Right ventricle myocardium inferior (tissue), 1 donor: ENCODE measurements around the gene USP11. TPM values are rescaled to one million over a fixed set of nuclear protein-coding genes. Genes with fewer than 3 reads are reported as not detected.

Source experiments
- ATAC-seq: fragments of 200-7000 bp; cut with Tn5 transposase; one replicate; pipeline ENCODE4 v1.9.1; 2020; ENCODE audit warnings: mild to moderate bottlenecking, moderate library complexity
- DNase-seq: peaks from one replicate; pipeline ENCODE4 v3.0.0; 2021; ENCODE audit errors: missing footprints
- intact Hi-C: fragments of 100-400 bp; cut with DNase I; formaldehyde crosslinking; loops from one replicate; pipeline ENCODE4 v1.11.0; 2022
- total RNA-seq: library from RNA; stranded (reverse); fragmentation: NEBNext Ultra II Directional; extraction: Animal tissue kit (Norgen Biotek cat#: 25700); gene quantifications from one replicate; pipeline ENCODE4 v1.2.1, GENCODE V29; 2021
- donor health status: DM: no; HTN: yes; CAD: no; lungs with severe emphysema.

Gene USP11
- total RNA-seq, 1 donor from 2014 or later: 31.5 TPM

DNA sequence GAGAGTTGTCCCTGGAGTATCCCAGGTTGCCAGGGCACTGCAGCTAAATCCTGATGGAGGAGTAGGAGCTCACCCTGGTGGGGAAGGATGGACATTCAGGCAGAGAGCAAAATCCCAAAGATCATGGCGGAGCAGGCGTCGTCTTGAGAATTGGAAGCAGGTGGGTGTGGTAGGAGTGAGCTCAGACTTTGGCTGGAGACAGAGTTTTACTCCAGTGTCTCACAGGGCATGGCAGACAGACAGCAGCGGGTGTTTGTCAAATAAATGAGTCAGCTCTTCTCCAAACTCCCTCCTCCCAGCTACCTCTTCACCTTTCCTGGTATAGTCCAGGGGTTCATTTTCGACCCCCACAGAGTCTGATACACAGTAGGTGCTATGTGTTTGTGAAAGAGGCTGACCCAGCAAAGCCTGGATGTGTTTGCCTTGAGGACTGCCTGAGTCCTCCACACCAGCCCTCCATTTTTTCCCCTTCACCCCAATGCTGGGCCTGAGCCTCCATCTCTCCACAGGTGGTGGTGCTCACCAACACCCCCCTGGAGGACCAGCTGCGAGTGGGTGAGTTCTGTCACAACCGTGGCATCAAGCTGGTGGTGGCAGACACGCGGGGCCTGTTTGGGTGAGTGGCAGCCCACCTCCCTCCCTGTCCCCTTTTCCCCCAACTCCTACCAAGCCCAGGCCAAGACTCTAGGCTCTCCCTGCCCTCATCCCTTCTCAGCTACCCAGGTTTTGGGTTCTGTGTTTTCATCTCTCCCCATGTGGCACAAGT, 32.2 kb upstream of the USP11 start:
- ATAC-seq (peak; percentile 69), DNase-seq (no peak)
- intact Hi-C loops: no loop called here

DNA sequence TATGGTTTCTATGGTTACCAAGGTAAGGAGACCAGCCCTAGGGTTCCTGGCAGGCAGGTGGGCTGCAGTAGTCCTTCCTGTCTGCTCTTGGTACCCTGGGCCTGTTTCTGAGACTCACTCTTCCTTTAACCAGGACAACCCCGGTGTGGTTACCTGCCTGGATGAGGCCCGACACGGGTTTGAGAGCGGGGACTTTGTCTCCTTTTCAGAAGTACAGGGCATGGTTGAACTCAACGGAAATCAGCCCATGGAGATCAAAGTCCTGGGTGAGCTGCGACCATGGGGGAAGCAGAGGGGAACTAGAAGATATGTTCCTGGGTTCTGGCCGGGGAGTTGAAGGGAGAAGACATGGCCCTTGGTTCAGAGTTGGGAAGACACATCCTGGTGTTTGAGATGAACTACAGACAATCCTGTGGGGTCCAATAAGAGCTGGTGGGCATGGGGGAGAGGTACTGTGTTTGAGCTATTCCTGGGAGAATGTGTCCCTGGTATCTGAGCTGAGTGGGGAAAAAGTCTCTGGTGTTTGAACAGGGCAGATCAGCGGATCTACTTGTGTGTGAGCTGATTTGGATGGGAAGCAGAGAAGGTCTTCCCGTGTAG, 31.4 kb upstream of the USP11 start:
- intact Hi-C loops: no loop called here

DNA sequence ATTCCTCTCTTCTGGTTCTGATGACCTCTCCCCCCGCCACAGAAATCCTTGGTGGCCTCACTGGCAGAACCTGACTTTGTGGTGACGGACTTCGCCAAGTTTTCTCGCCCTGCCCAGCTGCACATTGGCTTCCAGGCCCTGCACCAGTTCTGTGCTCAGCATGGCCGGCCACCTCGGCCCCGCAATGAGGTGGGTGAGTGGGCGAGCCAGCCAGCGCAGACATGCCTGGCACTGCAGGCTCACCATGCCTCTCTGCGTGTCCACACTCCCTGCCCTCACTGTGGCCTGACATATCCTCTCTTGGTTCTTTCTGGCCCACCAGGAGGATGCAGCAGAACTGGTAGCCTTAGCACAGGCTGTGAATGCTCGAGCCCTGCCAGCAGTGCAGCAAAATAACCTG, 30.5 kb upstream of the USP11 start:
- DNase-seq (no peak), ATAC-seq (no peak)
- intact Hi-C loops: no loop called here

More for the DNA sequence above, 31.4 kb upstream of the USP11 start:
- DNase-seq: no peak
- ATAC-seq: no peak

DNA sequence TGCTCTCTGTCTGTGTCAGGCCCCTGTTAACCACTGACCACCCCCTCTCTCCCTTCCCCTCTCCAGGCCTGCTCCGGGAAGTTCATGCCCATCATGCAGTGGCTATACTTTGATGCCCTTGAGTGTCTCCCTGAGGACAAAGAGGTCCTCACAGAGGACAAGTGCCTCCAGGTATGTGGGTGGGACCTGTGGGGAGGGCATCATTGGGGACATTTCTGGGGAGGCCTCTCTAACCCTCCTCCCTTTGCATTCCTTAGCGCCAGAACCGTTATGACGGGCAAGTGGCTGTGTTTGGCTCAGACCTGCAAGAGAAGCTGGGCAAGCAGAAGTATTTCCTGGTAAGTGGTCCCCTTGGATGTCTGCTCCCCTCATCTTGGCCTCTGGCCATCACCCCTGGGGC, 29.9 kb upstream of the USP11 start:
- DNase-seq (no peak), ATAC-seq (no peak)
- intact Hi-C loops: no loop called here

DNA sequence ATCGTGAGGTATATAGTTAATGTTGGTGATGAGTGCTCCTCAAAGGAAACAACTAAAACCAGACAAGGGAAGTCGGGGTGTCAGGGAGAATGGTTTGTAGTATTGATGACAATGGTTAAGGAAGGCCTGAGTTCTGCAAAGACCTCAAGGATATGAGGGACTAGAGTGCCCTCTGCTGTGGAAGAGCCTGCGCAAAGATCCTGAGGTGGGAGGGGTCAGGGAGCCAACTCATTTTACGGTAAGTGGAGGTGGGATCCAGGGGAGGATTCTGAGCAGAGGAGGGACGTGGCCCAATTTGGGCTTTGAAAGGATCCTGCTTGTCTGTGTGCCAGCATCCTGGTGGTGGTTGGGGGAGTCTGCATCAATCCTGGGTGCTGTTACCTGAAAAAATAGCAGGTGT, 27.8 kb upstream of the USP11 start:
- ATAC-seq: no peak
- DNase-seq: no peak
- intact Hi-C loops: no loop called here

DNA sequence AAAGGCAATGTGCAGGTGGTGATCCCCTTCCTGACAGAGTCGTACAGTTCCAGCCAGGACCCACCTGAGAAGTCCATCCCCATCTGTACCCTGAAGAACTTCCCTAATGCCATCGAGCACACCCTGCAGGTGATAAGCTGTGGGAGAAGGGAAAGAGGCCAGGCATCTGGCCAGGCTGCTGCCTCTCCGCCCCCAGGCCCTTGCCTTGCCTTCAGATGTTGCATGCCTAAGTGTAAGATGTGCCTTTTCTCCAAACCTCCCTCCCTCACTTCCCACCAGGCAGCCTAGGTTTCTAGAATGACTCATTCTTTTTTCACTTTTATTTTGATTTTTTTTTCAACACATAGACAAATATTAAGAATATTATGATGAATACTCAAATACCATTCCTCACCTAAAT, 26.5 kb upstream of the USP11 start:
- ATAC-seq: no peak
- DNase-seq: no peak
- intact Hi-C loops: no loop called here

DNA sequence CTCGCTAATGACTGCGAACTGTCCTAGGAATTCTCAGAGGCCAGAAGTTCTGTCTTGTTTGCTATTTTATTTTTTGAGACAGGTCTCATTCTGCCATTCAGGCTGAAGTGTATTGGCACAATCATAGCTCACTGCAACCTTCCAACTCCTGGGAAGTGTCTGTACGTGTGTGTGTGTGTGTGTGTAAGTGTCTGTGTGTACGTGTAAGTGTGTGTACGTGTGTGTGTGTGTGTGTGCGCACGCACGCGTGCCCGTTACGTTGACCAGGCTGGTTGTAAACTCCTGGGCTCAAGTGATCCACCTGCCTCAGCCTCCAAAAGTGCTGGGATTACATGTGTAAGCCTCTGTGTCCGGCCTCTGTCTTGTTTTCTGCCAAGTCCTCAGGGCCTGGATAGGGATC, 24.7 kb upstream of the USP11 start:
- DNase-seq (no peak), ATAC-seq (no peak)
- intact Hi-C loops: no loop called here

DNA sequence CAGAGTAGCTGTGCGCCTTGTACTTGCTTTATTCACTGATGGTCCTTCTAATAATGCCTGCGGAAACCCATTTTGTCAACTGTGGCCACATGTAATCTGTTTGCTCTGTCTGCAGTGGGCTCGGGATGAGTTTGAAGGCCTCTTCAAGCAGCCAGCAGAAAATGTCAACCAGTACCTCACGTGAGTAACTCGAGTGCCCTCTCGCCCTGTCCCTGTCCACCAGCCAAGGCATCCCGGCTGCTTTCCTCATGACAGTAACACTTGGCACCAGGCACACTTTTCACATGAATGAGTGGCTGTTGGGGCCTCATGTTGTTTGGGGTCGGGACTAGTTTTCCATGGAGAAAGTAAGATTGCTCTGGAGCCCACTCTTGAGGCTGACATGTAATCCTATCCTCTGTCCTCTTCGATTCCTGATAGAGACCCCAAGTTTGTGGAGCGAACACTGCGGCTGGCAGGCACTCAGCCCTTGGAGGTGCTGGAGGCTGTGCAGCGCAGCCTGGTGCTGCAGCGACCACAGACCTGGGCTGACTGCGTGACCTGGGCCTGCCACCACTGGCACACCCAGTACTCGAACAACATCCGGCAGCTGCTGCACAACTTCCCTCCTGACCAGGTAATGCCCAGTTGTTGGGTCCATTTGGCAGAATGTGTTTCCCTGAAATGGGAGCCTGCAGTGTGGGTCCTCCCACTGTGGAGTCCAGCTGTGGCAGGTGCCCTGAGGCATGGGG, 23.1 kb upstream of the USP11 start:
- no peak for DNase-seq
- intact Hi-C loops: no loop called here
- peak; percentile 65 for ATAC-seq

DNA sequence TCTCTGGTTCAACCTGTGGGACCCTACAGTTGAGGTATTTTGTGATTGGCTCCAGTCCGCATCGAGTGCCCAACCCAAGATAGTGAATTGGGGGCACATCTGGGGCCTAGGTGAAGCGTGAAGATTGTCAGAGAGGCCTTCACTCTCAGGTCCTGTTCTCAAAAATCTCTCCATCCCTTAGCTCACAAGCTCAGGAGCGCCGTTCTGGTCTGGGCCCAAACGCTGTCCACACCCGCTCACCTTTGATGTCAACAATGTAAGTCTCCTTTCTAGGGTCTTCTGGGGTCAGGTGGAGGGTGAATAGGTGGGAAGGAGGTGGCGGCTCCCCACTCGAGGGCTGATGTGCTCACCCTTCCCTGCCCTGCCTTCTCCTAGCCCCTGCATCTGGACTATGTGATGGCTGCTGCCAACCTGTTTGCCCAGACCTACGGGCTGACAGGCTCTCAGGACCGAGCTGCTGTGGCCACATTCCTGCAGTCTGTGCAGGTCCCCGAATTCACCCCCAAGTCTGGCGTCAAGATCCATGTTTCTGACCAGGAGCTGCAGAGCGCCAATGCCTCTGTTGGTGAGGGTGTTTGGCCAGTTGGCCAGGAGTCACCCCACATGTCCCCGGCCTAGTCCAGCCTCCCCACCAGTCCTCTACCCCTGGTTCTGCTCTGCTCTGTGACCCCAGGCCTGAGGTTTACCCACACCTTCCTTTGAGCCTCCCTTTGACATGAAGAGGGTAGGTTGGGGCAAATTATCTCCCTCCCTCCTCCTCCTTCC, 22.0 kb upstream of the USP11 start:
- DNase-seq (no peak), ATAC-seq (no peak)
- intact Hi-C loops: no loop called here

DNA sequence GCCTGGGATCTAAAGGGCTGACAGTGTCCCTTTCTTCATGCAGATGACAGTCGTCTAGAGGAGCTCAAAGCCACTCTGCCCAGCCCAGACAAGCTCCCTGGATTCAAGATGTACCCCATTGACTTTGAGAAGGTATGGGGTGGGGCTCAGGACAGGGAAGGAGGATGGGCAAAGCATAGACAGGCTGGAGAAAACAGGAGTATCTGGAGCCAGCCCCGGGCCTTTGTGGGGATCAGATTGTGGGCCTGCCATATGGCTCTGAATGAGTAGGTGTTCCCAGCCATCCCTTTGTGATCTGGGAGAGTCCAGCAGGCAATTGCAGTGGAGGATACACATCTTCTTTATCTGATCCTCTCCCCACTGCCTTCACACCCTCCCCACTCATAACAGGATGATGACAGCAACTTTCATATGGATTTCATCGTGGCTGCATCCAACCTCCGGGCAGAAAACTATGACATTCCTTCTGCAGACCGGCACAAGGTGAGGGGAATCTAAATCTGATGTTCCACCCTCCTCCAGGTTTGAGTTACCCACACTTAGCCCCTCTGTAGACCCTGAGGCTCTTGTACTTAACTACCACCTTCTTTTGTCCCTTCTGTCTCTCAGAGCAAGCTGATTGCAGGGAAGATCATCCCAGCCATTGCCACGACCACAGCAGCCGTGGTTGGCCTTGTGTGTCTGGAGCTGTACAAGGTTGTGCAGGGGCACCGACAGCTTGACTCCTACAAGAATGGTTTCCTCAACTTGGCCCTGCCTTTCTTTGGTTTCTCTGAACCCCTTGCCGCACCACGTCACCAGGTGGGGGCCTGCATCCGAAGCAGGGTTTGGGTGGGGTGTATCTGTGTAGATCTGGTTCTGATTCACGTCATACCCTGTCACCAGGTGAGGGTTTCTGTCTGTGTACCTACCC, 20.2 kb upstream of the USP11 start:
- no peak for ATAC-seq
- no peak for DNase-seq
- intact Hi-C loops: no loop called here

DNA sequence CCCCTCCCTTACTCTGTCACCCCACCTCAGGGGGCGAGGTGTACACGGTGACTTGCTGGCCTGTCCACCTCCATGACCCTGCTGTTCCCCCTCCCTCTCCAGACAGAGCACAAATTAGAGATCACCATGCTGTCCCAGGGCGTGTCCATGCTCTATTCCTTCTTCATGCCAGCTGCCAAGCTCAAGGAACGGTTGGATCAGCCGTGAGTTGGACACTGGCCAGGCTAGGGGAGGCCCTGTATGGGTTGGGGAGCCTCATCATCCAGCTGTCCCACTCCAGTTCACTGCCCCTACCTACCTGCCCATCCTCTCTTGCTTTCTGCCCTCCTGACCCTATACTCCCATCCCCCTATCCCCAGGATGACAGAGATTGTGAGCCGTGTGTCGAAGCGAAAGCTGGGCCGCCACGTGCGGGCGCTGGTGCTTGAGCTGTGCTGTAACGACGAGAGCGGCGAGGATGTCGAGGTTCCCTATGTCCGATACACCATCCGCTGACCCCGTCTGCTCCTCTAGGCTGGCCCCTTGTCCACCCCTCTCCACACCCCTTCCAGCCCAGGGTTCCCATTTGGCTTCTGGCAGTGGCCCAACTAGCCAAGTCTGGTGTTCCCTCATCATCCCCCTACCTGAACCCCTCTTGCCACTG, 18.3 kb upstream of the USP11 start:
- ATAC-seq (no peak), DNase-seq (no peak)
- intact Hi-C loops: no loop called here

DNA sequence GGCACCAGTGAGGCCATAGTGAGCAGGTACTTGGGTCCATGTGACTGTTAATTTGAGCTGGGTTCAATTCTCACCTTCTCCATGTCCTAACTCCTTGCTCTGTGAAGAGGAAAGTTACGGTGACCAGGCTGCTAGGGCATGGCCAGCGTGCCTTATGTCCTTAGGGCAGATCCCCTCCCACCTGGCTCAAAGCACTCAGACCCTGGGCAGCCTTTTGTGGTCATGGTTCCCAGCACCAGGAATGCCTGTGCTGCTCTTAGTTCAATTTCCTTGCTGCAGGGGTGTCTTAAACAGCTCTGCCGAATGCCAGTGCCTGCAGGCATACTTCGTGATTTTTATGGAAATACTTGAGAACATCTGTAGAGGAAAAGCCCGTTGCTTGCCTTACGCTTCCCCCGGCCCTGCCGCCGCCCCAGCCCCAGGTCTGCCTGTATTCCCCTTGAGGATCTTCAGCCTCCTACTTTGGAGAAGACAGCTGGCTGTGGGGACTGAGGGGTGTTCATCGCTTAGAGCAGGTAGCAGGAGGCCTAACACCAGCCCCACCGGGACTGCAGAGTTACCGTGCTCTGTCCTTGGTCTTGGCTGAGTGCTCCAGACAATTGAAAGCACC, 17.4 kb upstream of the USP11 start:
- DNase-seq (no peak), ATAC-seq (no peak)
- intact Hi-C loops: no loop called here

DNA sequence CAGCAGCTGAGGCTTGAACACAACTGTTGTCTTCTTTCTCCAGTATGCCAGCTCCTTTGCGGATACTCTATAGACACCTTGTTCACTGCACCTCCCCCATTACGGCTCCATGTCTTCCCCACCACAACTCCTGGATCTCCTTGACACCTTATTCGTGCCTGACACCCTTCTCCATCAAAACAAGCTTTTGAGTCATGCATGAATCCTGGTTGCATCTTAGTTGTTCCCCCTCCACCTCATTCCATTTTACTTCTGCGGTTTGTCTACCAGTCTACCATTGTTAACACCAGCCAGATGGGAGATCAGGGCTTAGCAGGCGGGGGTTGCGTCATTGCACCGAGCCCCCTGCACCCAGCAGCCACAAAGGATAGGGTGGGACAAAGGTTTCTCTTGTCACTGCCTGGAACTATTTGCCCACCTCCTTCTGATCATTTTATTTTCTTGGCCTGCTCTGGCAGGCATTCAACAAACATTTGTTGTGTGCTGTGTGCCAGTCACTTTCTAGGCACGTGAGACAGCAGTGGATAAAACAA, 16.4 kb upstream of the USP11 start:
- DNase-seq (no peak), ATAC-seq (no peak)
- intact Hi-C loops: no loop called here

DNA sequence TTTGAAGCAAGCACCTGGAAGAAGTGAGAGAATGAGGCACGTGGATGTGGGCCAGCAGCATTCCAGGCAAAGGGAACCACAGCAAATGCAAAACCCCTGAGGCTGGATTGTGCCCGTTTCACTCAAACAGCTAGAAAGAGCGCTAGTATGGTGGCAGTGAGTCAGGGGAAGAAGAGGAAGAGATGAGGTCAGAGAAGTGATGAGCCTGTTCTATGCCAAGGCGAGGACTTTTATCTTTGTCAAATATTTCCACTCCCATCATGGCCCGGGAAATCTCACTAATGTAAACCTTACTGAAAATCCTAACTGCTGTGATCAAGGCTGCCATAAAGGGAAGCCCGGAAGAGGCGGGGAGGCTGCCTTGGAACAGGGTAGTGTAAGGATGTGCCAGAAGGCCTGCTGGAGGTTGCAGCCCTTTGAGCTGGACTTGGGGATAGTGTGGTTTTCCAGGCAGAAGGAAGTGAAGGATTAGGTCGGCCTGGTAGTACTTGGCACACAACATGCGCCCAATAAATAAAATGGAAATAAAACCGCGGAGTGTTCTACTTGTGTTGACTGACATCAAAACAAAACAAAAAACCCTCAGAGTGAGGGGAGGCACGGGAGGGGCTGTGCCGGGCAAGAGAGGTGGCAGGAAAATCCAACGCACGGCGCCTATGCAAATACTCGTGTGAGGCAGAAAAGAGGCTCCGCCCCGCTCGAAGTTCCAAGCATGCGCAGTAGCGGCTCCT, 15.5 kb upstream of the USP11 start:
- peak; percentile 7 for ATAC-seq
- intact Hi-C loops: no loop called here
- no peak for DNase-seq

DNA sequence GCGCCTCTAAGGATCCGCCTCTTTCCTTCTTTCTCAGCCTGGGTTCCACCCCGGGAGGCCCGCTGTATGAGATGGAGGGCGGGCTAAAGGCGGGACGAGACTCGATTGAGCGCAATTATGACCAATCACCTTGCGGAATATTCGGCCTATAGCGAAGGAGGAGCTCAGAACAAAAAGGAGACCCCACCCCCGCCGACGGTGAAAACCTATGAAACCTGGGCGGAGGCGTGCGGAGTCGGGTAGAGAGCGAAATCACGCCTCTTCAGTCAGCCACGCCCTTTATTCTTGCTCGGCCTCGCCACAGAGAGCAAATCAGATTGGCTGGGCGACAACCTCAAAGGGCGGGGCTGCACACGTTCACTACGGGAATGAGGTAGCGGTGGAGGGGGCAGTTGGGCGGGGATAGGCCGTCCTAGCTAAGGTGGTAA, 14.9 kb upstream of the USP11 start:
- intact Hi-C loops: loop anchor here (2.0 kb wide), 1 partner anchor 15 kb away; the partner anchor contains the start of gene USP11
- ATAC-seq: peak; percentile 92
- peak; percentile 97 for DNase-seq

DNA sequence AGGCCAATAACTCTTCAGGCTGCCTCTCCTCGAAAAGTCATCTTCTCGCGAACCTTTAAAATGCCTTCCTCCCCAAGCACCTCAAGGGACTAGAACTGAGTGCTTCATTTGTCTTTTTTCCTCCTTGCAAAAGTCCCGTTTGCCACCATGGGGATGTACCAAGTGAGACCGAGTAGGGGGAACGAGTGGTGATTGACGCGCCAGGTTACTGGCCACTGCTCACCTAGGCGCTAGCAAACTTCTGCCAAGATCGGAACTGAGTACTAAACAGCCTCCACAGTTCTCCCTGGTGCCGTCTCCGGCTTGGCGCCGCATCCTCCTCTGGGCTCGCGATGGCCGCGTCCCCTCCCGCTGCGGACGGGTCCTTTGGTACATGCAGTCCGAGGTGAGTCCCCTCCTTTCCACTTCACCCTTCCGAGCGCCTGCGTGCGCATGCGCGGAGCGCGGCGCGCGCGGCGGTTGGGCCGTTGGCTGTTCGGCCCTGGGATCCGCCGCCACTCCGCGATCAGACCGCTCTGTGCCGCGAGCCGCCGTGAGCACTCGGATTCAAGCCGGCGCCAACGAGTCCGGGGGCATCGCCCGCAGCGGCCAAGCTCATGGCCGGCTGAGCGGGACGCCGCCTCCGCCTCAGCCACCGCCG, 14.4 kb upstream of the USP11 start, which contains the start of gene CDK16:
Gene CDK16, plus strand, starts transcription at position 402 of the 640 bp plus-strand sequence. CDS start 4,877 bp downstream, outside the sequence.
- intact Hi-C loops: loop anchor here (2.0 kb wide), 1 partner anchor 14 kb away; the partner anchor contains the start of gene USP11
- DNase-seq (peak; percentile 85), ATAC-seq (peak; percentile 77)
